ENCODE results near the gene SLC9A3.

GRCh38 chr5:476814-477175, 47.5 kb downstream of the SLC9A3 start:
- TF ChIP-seq CSDC2 (CRISPR knock-in tag; IDR thresholded peaks at IDR 0.05) (no peak), OSR1 (CRISPR knock-in tag; IDR thresholded peaks at IDR 0.05) (no peak), PATZ1 (CRISPR knock-in tag; IDR thresholded peaks at IDR 0.05; ENCODE audit: borderline replicate concordance) (no peak), ARNTL (CRISPR knock-in tag; IDR thresholded peaks at IDR 0.05; ENCODE audit: borderline replicate concordance, low read depth) (no peak), ZFP30 (CRISPR knock-in tag; IDR thresholded peaks at IDR 0.05) (no peak), ZNF70 (CRISPR knock-in tag; IDR thresholded peaks at IDR 0.05) (no peak), BACH2 (CRISPR knock-in tag; IDR thresholded peaks at IDR 0.05; ENCODE audit: borderline replicate concordance) (no peak)

Data from SK-N-SH treated with all-trans-retinoic acid at 6 μM for 48 hours (cell line).